Measurements from ENCODE around the gene MAP4K5. TPM values are rescaled to one million over a fixed set of nuclear protein-coding genes. Genes with fewer than 3 reads are reported as not detected.

The MAP4K5 gene
- polyA plus RNA-seq, 3 donors = 5.0 to 9.1 (median 7.7) TPM

DNA sequence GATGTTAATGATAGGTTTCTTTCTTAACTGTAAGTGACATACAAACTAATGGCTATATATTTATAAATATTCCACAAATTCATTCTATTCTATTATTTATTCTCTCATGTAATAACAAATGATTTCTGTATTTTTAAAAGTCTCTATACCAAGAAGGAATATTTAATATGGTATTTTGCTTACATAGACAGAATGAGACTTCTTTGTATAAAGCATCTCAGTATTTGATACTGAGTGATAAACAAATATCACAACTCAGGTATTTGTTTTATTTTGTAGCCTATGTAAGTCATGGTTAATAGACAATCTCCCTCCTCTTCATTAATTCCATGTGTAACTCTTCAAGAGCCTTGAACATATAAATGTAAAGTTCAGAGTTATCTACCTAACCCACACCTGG lies 45.6 kb upstream of the MAP4K5 start:
- H2AFZ ChIP-seq (ENCODE audit: insufficient read depth, low read depth, low read length, poor library complexity, severe bottlenecking) = no peak overlapping the region
- no peaks in the 10 kb centered on the region for H3K36me3 ChIP-seq (replicated peaks in 1 of 2; ENCODE audit: control insufficient read depth in 1 of 2, insufficient read depth in 2 of 2, low read length in 2 of 2)
- no peaks in the 10 kb centered on the region for H3K36me3 Mint-ChIP-seq
- TF ChIP-seq, protein P1, sequence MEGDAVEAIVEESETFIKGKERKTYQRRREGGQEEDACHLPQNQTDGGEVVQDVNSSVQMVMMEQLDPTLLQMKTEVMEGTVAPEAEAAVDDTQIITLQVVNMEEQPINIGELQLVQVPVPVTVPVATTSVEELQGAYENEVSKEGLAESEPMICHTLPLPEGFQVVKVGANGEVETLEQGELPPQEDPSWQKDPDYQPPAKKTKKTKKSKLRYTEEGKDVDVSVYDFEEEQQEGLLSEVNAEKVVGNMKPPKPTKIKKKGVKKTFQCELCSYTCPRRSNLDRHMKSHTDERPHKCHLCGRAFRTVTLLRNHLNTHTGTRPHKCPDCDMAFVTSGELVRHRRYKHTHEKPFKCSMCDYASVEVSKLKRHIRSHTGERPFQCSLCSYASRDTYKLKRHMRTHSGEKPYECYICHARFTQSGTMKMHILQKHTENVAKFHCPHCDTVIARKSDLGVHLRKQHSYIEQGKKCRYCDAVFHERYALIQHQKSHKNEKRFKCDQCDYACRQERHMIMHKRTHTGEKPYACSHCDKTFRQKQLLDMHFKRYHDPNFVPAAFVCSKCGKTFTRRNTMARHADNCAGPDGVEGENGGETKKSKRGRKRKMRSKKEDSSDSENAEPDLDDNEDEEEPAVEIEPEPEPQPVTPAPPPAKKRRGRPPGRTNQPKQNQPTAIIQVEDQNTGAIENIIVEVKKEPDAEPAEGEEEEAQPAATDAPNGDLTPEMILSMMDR (IDR thresholded peaks at IDR 0.05) = no peak
- no peaks in the 10 kb centered on the region for H3K9me3 ChIP-seq (replicated peaks in 1 of 2; ENCODE audit: control insufficient read depth in 1 of 2, insufficient read depth in 1 of 2, low read length in 2 of 2)
- no peak overlapping the region for H3K4me2 ChIP-seq (replicated peaks; ENCODE audit: extremely low read depth, low read length, poor library complexity, severe bottlenecking)
- H4K20me1 ChIP-seq (ENCODE audit: insufficient read depth, low read length) = no peaks in the 10 kb centered on the region
- peaks cover 6% of the 10 kb centered on the region for H3K4me1 Mint-ChIP-seq
- H3K27me3 Mint-ChIP-seq (ENCODE audit: low read depth in 3 of 3) = no peaks in the 10 kb centered on the region
- DNase-seq = no peak
- H3K27ac ChIP-seq (ENCODE audit: low read depth in 1 of 2, low read length in 2 of 2) = no peak overlapping the region
- no peaks in the 10 kb centered on the region for H3K79me2 ChIP-seq (ENCODE audit: insufficient read depth, low read length)
- intact Hi-C loops (cut with micrococcal nuclease) = no loop called here
- H3K4me3 ChIP-seq (replicated peaks in 1 of 3; ENCODE audit: low read depth in 2 of 3, low read length in 3 of 3) = no peak overlapping the region
- peaks cover 0 to under 1% (median 0%) of the 10 kb centered on the region in 7 donors for H3K9me3 Mint-ChIP-seq
- no peak overlapping the region for H3K9ac ChIP-seq (ENCODE audit: insufficient read depth, low read length, poor library complexity, severe bottlenecking)
- no peaks in the 10 kb centered on the region for H3K27me3 ChIP-seq (ENCODE audit: control insufficient read depth in 2 of 2, insufficient read depth in 2 of 2, low read length in 2 of 2)
- no peak overlapping the region for H3K27ac Mint-ChIP-seq
- no peak overlapping the region for H3K4me3 Mint-ChIP-seq
- no peaks in the 10 kb centered on the region for H3K4me1 ChIP-seq (ENCODE audit: control insufficient read depth in 1 of 2, insufficient read depth in 2 of 2, low read length in 2 of 2)

DNA sequence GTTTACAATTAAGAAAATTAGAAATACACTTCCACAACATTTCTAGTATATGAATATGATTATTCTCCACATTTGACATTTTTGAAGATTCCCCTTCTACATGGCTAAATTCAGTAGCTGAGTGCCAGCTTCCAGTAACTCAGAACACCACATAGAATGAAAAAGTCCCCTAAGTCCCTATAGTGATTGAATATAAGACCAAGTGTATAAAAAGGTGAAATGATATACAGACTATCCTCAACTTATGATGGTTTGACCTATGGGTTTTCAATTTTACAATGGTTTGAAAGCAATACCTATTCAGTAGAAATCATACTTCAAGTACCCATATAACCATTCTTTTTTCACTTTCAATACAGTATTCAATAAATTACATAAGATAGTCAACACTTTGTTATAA lies 43.4 kb upstream of the MAP4K5 start:
- intact Hi-C loops (cut with micrococcal nuclease) = no loop called here
- H3K27ac Mint-ChIP-seq = no peak overlapping the region
- Histone ChIP-seq H3K27ac (ENCODE audit: low read depth in 1 of 2, low read length in 2 of 2) (no peak overlapping the region), H3K36me3 (replicated peaks in 1 of 2; ENCODE audit: control insufficient read depth in 1 of 2, insufficient read depth in 2 of 2, low read length in 2 of 2) (no peaks in the 10 kb centered on the region), H3K9me3 (replicated peaks in 1 of 2; ENCODE audit: control insufficient read depth in 1 of 2, insufficient read depth in 1 of 2, low read length in 2 of 2) (peaks cover 3 to 5% of the 10 kb centered on the region in 2 donors), H3K9ac (ENCODE audit: insufficient read depth, low read length, poor library complexity, severe bottlenecking) (no peak overlapping the region), H3K4me2 (replicated peaks; ENCODE audit: extremely low read depth, low read length, poor library complexity, severe bottlenecking) (no peak overlapping the region), H2AFZ (ENCODE audit: insufficient read depth, low read depth, low read length, poor library complexity, severe bottlenecking) (no peak overlapping the region), H3K4me3 (replicated peaks in 1 of 3; ENCODE audit: low read depth in 2 of 3, low read length in 3 of 3) (no peak overlapping the region), H3K4me1 (ENCODE audit: control insufficient read depth in 1 of 2, insufficient read depth in 2 of 2, low read length in 2 of 2) (no peaks in the 10 kb centered on the region), H4K20me1 (ENCODE audit: insufficient read depth, low read length) (no peaks in the 10 kb centered on the region), H3K27me3 (ENCODE audit: control insufficient read depth in 2 of 2, insufficient read depth in 2 of 2, low read length in 2 of 2) (no peaks in the 10 kb centered on the region), H3K79me2 (ENCODE audit: insufficient read depth, low read length) (no peaks in the 10 kb centered on the region)
- no peaks in the 10 kb centered on the region for H3K27me3 Mint-ChIP-seq (ENCODE audit: low read depth in 3 of 3)
- H3K36me3 Mint-ChIP-seq = no peaks in the 10 kb centered on the region
- H3K4me1 Mint-ChIP-seq = peaks cover 6% of the 10 kb centered on the region
- peaks cover 2 to 14% (median 6%) of the 10 kb centered on the region in 7 donors for H3K9me3 Mint-ChIP-seq
- no peak for DNase-seq
- H3K4me3 Mint-ChIP-seq = no peak overlapping the region
- TF ChIP-seq, protein P1 (IDR thresholded peaks at IDR 0.05) = no peak

All from CD14-positive monocyte (primary cell).